H1 (cell line): ENCODE measurements around the gene ARPIN.

Experiments used
- ATF2 ChIP-seq: IDR thresholded peaks from 2 replicates; pipeline ENCODE4 v1.6.1; 2012; ENCODE audit warnings: low read length, inconsistent platforms
- CTCF ChIP-seq, 3 experiments: IDR thresholded peaks; 1 replicate in 2 of 3; 2 replicates in 1 of 3; pipeline versions ENCODE4 v1.5.1 to v1.6.1; 2011; ENCODE audit warnings: low read length in 3 of 3, mild to moderate bottlenecking in 3 of 3, inconsistent platforms in 2 of 3, low read depth in 1 of 3, moderate library complexity in 1 of 3; ENCODE audit not compliant: insufficient read depth in 1 of 3; ENCODE audit errors: control extremely low read depth in 1 of 3
- EP300 ChIP-seq, 2 experiments: IDR thresholded peaks; 1 replicate in 1 of 2; 2 replicates in 1 of 2; pipeline ENCODE4 v1.6.1; 2011 to 2012; ENCODE audit warnings: low read depth in 2 of 2, low read length in 2 of 2, mild to moderate bottlenecking in 2 of 2, borderline replicate concordance in 1 of 2, inconsistent platforms in 1 of 2, moderate library complexity in 1 of 2
- HDAC6 ChIP-seq: IDR thresholded peaks from one replicate; pipeline ENCODE4 v1.7.1; 2012; ENCODE audit warnings: low read depth, mild to moderate bottlenecking, inconsistent platforms, low read length, moderate library complexity
- MAX ChIP-seq: IDR thresholded peaks from 2 replicates; pipeline ENCODE4 v1.6.1; 2012; ENCODE audit warnings: inconsistent platforms
- POLR2A ChIP-seq, 2 experiments: IDR thresholded peaks; 1 replicate in 1 of 2; 2 replicates in 1 of 2; pipeline ENCODE4 v1.6.1; 2011; ENCODE audit warnings: low read depth in 2 of 2, low read length in 2 of 2, mild to moderate bottlenecking in 2 of 2; ENCODE audit errors: control extremely low read depth in 1 of 2
- POLR2AphosphoS5 ChIP-seq: IDR thresholded peaks from 2 replicates; pipeline ENCODE4 v1.6.1; 2011; ENCODE audit warnings: low read depth, low read length
- SUZ12 ChIP-seq: fragments of 200-600 bp; sonication (generic); IDR thresholded peaks from 2 replicates; pipeline ENCODE4 v1.6.1; 2012; ENCODE audit warnings: mild to moderate bottlenecking, inconsistent platforms, low read length, moderate library complexity, mixed read lengths
- TAF1 ChIP-seq: IDR thresholded peaks from 2 replicates; pipeline ENCODE4 v1.6.1; 2011; ENCODE audit warnings: mild to moderate bottlenecking, low read depth, low read length

- TF ChIP-seq CTCF (IDR thresholded peaks at IDR 0.05; ENCODE audit: control extremely low read depth in 1 of 3, insufficient read depth in 1 of 3, low read depth in 1 of 3, low read length in 3 of 3) = no peak
- no peak for TF ChIP-seq POLR2AphosphoS5
- no peak for TF ChIP-seq EP300 (IDR thresholded peaks at IDR 0.05; ENCODE audit: borderline replicate concordance in 1 of 2, low read depth in 2 of 2, low read length in 2 of 2)
- no peak for TF ChIP-seq POLR2A (IDR thresholded peaks at IDR 0.05; ENCODE audit: control extremely low read depth in 1 of 2, low read depth in 2 of 2, low read length in 2 of 2)
- TF ChIP-seq ATF2 = no peak
- TF ChIP-seq HDAC6 = no peak
- no peak for TF ChIP-seq SUZ12
- no peak for TF ChIP-seq TAF1
- no peak for TF ChIP-seq MAX
Observed at GRCh38 chr15:89946681-89947299, 34.0 kb upstream of the ARPIN start.
